Tongue (tissue), 2 donors: ENCODE measurements around the gene SHOC2. TPM values are rescaled to one million over a fixed set of nuclear protein-coding genes. Genes with fewer than 3 reads are reported as not detected.

Source experiments
- DNase-seq: peaks from one replicate; pipeline ENCODE4 v3.0.0-alpha.2; 2015
- total RNA-seq: library from RNA; depleted of rRNA; stranded (reverse); fragments of >200 nt; gene quantifications from one replicate; pipeline ENCODE4 v1.2.3, GENCODE V29; 2014

Gene SHOC2
- total RNA-seq, 1 donor from 2014 or later, result 57.1 TPM

GRCh38 chr10:110983466-110983865 is 64.1 kb downstream of the SHOC2 start:
- DNase-seq, result no peak

GRCh38 chr10:110985497-110986275 is 66.3 kb downstream of the SHOC2 start:
- DNase-seq, result peak; percentile 2

GRCh38 chr10:110989016-110989415 is 69.6 kb downstream of the SHOC2 start:
- no peak for DNase-seq

- DNase-seq, result no peak
Observed at GRCh38 chr10:110992006-110992800, 72.8 kb downstream of the SHOC2 start.

GRCh38 chr10:110993024-110993693 is 73.8 kb downstream of the SHOC2 start:
- no peak for DNase-seq

- no peak for DNase-seq
Observed at GRCh38 chr10:110994406-110995086, 75.1 kb downstream of the SHOC2 start.

- no peak for DNase-seq
Observed at GRCh38 chr10:110995301-110995700, 75.9 kb downstream of the SHOC2 start.

GRCh38 chr10:110996256-110996655 is 76.9 kb downstream of the SHOC2 start:
- no peak for DNase-seq

- no peak for DNase-seq
Observed at GRCh38 chr10:111004016-111004415, 84.6 kb downstream of the SHOC2 start.

- DNase-seq, result no peak
Observed at GRCh38 chr10:111007486-111007885, 88.1 kb downstream of the SHOC2 start.

- DNase-seq, result no peak
Observed at GRCh38 chr10:111015181-111015580, 95.8 kb downstream of the SHOC2 start.

- DNase-seq, result no peak
Observed at GRCh38 chr10:111017098-111017497, 97.7 kb downstream of the SHOC2 start.

GRCh38 chr10:111018021-111018420 is 98.6 kb downstream of the SHOC2 start:
- DNase-seq, result no peak

- no peak for DNase-seq
Observed at GRCh38 chr10:111023060-111023459, 103.7 kb downstream of the SHOC2 start.

- no peak for DNase-seq
Observed at GRCh38 chr10:111030042-111030750, 110.8 kb downstream of the SHOC2 start.

GRCh38 chr10:111034598-111035310 is 115.3 kb downstream of the SHOC2 start:
- no peak for DNase-seq

GRCh38 chr10:111035542-111035941 is 116.1 kb downstream of the SHOC2 start:
- no peak for DNase-seq

GRCh38 chr10:111037858-111038257 is 118.5 kb downstream of the SHOC2 start:
- no peak for DNase-seq

- no peak for DNase-seq
Observed at GRCh38 chr10:111039522-111039921, 120.1 kb downstream of the SHOC2 start.

- no peak for DNase-seq
Observed at GRCh38 chr10:111057006-111057405, 137.6 kb downstream of the SHOC2 start.
